Thyroid gland (tissue), 4 donors: ENCODE results near the gene KDR.

ENCODE experiments used
- CTCF ChIP-seq, 6 experiments: fragments of 200-600 bp in 3 of 6; fragments of 450-650 bp in 3 of 6; sonication (generic) in 3 of 6; IDR thresholded peaks; one replicate each; pipeline ENCODE4 v1.5.1; 2016 to 2019; ENCODE audit warnings: antibody characterized with exemption in 6 of 6, mild to moderate bottlenecking in 2 of 6, inconsistent platforms in 1 of 6, moderate library complexity in 1 of 6
- POLR2A ChIP-seq, 2 donors: fragments of 450-650 bp; IDR thresholded peaks; one replicate each; pipeline ENCODE4 v1.6.1; 2017; ENCODE audit warnings: antibody characterized with exemption in 2 of 2, mild to moderate bottlenecking in 2 of 2, moderate library complexity in 1 of 2

DNA sequence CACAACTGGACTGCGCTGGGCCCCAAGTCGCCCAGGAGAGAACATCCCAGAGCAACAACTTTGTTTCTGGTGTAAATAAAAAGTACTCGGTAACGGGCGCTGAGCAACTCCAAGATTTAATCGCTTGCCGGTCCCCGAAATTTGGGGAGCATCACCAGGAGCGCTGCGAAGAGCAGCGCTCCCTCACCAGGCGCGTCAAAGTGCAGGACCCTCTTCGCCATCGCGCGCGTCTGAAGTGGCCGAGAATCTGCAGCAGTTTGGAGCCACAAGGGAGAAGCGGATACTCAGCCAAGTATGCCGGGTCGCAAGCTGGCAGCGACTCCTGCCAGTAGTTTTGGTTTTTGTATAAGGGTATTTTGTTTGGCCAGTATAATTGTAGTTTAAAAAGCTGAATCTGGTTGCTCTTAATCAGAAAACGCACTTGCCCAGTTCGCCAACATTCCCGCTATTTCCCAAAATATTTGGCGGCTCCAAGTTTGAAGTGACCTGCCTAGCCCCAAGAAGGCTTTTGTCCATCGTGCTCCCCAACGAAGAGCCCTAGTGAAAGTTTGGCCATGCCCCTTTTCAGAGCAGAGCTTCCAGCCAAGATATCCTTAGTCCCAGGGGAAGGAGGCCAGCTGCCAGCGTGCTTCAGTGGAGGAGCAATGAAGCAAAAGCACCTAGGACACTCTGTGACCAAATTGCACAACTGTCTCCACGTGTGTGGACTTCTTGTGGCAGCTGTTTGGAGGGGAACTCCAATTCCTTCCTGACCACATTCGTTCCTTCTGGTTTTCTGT, 557 bp upstream of the KDR start:
- TF ChIP-seq CTCF (IDR thresholded peaks at IDR 0.05) (no peak), POLR2A (IDR thresholded peaks at IDR 0.05) (no peak)
